ENCODE results near the gene CLK2. TPM values are rescaled to one million over a fixed set of nuclear protein-coding genes. Genes with fewer than 3 reads are reported as not detected.

The CLK2 gene
- total and polyA plus RNA-seq, 2 of the 13 experiments (the other 11 are each of a cell fraction or from before 2014, with no cell fraction given): 20.1 to 73.5 TPM

DNA sequence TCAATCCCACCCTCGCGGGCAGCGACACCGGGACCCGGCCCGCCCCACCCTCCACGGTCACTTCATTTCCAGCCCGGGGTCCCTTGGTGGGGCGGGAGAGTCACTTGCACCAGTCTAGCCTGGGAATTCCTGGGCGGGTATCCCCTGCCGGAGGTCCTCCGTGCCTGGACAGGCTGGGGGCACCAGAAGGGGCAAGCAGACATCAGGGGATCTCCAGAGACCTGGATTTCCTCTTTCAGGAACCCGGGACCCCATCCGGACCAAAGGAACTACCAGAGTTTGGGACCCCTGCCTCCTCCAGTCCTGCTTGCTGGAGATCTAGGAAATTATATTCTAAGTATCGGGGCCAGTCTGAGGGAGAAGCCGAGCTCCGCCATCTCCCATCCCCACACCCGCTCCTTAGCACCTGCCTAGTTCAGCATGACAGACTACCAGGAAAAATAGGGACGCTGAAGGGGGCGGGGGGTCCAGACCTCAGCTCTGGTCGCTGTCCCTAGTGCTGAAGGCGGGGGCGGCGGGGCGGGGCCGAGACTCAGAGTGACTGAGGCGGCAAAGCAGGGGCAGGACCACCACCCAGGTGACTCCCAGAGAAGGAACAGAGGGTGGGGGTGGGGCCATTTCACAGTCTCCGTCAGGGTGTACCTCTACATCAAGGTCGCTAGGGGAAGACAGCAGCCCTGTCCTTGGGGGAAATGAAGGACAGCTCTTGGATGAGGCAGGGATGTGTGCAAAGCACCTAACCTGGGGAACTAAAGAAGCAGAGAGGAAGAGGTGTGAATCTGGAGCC is 4.8 kb upstream of the CLK2 start (continued):
- no peak for TF ChIP-seq ZNF512B (CRISPR knock-in tag; IDR thresholded peaks at IDR 0.05; ENCODE audit: borderline replicate concordance)
- no peak for TF ChIP-seq ZNF761 (CRISPR knock-in tag; conservative IDR thresholded peaks at IDR 0.05)
- TF ChIP-seq SNAI1 (CRISPR knock-in tag; IDR thresholded peaks at IDR 0.05; ENCODE audit: borderline replicate concordance): peak; percentile 70; the same call in 1 of the 2 replicates
- TF ChIP-seq EHMT2 (IDR thresholded peaks at IDR 0.05; ENCODE audit: borderline replicate concordance, low read depth, low read length): peak; percentile 69; the same call in 1 of the 2 replicates
- no peak for TF ChIP-seq ZNF282 (IDR thresholded peaks at IDR 0.05; ENCODE audit: partially characterized antibody)
- TF ChIP-seq, protein P1, sequence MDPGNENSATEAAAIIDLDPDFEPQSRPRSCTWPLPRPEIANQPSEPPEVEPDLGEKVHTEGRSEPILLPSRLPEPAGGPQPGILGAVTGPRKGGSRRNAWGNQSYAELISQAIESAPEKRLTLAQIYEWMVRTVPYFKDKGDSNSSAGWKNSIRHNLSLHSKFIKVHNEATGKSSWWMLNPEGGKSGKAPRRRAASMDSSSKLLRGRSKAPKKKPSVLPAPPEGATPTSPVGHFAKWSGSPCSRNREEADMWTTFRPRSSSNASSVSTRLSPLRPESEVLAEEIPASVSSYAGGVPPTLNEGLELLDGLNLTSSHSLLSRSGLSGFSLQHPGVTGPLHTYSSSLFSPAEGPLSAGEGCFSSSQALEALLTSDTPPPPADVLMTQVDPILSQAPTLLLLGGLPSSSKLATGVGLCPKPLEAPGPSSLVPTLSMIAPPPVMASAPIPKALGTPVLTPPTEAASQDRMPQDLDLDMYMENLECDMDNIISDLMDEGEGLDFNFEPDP (CRISPR knock-in tag; conservative IDR thresholded peaks at IDR 0.05): no peak
- TF ChIP-seq SIX4 (CRISPR knock-in tag; IDR thresholded peaks at IDR 0.05): 0 out of 2 replicates have a peak, but pooled peaks have one; percentile 20
- no peak for TF ChIP-seq ZNF430 (CRISPR knock-in tag; IDR thresholded peaks at IDR 0.05)
- 0 out of 2 replicates have a peak, but pooled peaks have one; percentile 55 for TF ChIP-seq WIZ (CRISPR knock-in tag; IDR thresholded peaks at IDR 0.05)
- TF ChIP-seq XRCC5 (optimal IDR thresholded peaks at IDR 0.05; ENCODE audit: low read length): no peak
- no peak for TF ChIP-seq HNF4A (CRISPR knock-in tag; IDR thresholded peaks at IDR 0.05)

All from HepG2 (cell line).